Neutrophil (primary cell): ENCODE data around the gene ACP2.
"Not testable (repeated sequence)": the region's sequence is repeated elsewhere in the genome, so short reads cannot be mapped to it uniquely, and the experiment has no call there.

Experiments
- H3K27ac ChIP-seq: fragments of 200-600 bp; sonication (generic); 2 replicates; pipeline ENCODE4 v1.5.1; 2016; ENCODE audit warnings: mild to moderate bottlenecking, moderate library complexity
- H3K27me3 ChIP-seq: fragments of 200-600 bp; sonication (generic); 2 replicates; pipeline ENCODE4 v1.6.0; 2016; ENCODE audit warnings: mild to moderate bottlenecking
- H3K36me3 ChIP-seq: fragments of 200-600 bp; sonication (generic); 2 replicates; pipeline ENCODE4 v1.5.1; 2017
- H3K4me1 ChIP-seq, 2 experiments: fragments of 200-600 bp in 1 of 2; sonication (generic) in 1 of 2; 1 replicate in 1 of 2; 2 replicates in 1 of 2; pipeline versions ENCODE4 v1.5.1 to v1.6.1; 2013 to 2016; ENCODE audit warnings: low read depth in 1 of 2, low read length in 1 of 2, mild to moderate bottlenecking in 1 of 2, moderate library complexity in 1 of 2; ENCODE audit not compliant: control insufficient read depth in 1 of 2, insufficient read depth in 1 of 2
- H3K4me3 ChIP-seq, 2 experiments: fragments of 200-600 bp in 1 of 2; sonication (generic) in 1 of 2; 1 replicate in 1 of 2; 2 replicates in 1 of 2; pipeline ENCODE4 v1.5.1; 2013 to 2016; ENCODE audit warnings: low read depth in 1 of 2, low read length in 1 of 2, mild to moderate bottlenecking in 1 of 2, moderate library complexity in 1 of 2
- H3K9me3 ChIP-seq: fragments of 200-600 bp; sonication (generic); 2 replicates; pipeline ENCODE4 v1.5.1; 2016
- TF ChIP-seq, protein P1 (sequence below): fragments of 200-600 bp; sonication (generic); IDR thresholded peaks from 2 replicates; pipeline ENCODE4 v1.5.1; 2016; ENCODE audit warnings: antibody characterized with exemption

Gene ACP2

DNA sequence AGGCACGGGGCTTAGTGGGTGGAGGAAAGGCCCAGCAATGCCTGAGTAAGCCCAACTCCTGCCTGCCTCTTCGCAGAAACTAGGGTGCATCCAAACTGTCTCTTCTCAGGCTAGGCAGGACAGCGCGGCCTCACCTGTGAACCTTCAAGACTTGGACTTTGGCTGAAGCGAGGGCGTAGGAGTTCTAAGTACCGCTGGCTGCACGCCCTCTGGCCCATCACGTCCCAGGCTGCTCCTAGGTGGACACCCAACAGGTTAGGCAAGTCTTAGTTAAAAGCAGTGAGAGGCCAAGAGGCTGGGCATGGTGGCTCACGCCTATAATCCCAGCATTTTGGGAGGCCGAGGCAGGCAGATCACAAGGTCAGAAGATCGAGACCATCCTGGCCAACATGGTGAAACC is 35.7 kb downstream of the ACP2 start:
- H3K4me3 ChIP-seq, result no peak overlapping the region
- H3K4me1 ChIP-seq, result peaks cover 20 to 23% of the 10 kb centered on the region in 2 experiments
- no peaks in the 10 kb centered on the region for H3K36me3 ChIP-seq
- TF ChIP-seq, protein P1, sequence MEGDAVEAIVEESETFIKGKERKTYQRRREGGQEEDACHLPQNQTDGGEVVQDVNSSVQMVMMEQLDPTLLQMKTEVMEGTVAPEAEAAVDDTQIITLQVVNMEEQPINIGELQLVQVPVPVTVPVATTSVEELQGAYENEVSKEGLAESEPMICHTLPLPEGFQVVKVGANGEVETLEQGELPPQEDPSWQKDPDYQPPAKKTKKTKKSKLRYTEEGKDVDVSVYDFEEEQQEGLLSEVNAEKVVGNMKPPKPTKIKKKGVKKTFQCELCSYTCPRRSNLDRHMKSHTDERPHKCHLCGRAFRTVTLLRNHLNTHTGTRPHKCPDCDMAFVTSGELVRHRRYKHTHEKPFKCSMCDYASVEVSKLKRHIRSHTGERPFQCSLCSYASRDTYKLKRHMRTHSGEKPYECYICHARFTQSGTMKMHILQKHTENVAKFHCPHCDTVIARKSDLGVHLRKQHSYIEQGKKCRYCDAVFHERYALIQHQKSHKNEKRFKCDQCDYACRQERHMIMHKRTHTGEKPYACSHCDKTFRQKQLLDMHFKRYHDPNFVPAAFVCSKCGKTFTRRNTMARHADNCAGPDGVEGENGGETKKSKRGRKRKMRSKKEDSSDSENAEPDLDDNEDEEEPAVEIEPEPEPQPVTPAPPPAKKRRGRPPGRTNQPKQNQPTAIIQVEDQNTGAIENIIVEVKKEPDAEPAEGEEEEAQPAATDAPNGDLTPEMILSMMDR, result no peak
- no peaks in the 10 kb centered on the region for H3K9me3 ChIP-seq
- no peaks in the 10 kb centered on the region for H3K27me3 ChIP-seq
- no peak overlapping the region for H3K27ac ChIP-seq

GRCh38 chr11:47208628-47209027 is 40.0 kb downstream of the ACP2 start:
- peaks cover 0 to under 1% of the 10 kb centered on the region in 2 experiments for H3K4me1 ChIP-seq
- TF ChIP-seq, protein P1, result no peak
- no peak overlapping the region for H3K4me3 ChIP-seq
- no peak overlapping the region for H3K27ac ChIP-seq
- no peaks in the 10 kb centered on the region for H3K36me3 ChIP-seq
- H3K27me3 ChIP-seq, result no peaks in the 10 kb centered on the region
- H3K9me3 ChIP-seq, result no peaks in the 10 kb centered on the region

- not testable (repeated sequence) for H3K27me3 ChIP-seq, H3K4me1 ChIP-seq, H3K4me3 ChIP-seq, H3K9me3 ChIP-seq, H3K36me3 ChIP-seq, H3K27ac ChIP-seq
Observed at GRCh38 chr11:47208008-47208552, 40.5 kb downstream of the ACP2 start.

DNA sequence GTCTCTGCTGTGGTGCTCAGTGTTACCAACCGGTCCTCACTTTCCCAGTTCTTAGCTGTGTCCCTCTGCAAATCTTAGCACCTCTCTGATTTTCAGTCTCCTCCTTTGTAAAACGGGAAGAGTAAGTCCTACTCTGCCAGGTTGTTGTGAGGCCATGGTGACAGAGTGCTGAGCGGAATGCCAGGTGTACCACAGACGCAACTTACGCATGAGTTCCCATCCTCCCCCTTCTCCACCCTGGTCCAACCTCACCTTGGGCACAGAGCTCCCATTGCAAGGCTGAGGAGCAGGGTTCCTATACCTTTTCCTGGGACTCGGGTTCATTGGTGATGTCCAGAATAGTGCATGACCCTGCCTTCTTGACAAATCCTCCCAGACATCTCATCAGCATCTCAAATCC is 41.2 kb downstream of the ACP2 start:
- TF ChIP-seq, protein P1, result no peak
- H3K9me3 ChIP-seq, result no peaks in the 10 kb centered on the region
- H3K4me3 ChIP-seq, result no peak overlapping the region
- no peaks in the 10 kb centered on the region for H3K36me3 ChIP-seq
- H3K27ac ChIP-seq, result no peak overlapping the region
- H3K27me3 ChIP-seq, result peaks cover 3% of the 10 kb centered on the region
- H3K4me1 ChIP-seq, result no peaks in the 10 kb centered on the region

DNA sequence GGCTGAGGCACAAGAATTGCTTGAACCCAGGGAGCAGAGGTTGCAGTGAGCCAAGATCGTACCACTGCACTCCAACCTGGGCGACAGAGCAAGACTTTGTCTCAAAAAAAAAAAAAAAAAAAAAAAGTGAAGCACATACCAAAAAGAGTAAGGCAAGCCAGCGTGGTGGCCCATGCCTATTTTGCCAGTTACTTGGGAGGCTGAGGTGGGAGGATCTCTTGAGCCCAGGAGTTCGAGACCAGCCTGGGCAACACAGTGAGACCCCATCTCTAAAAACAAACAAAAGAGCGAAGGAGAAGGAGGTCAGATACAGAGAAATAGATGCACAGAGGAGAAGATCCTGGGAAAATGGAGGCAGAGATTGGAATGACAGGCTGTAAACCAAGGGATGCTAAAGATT is 42.0 kb downstream of the ACP2 start:
- H3K27me3 ChIP-seq, H3K4me1 ChIP-seq, H3K27ac ChIP-seq, H3K36me3 ChIP-seq, H3K4me3 ChIP-seq, H3K9me3 ChIP-seq: not testable (repeated sequence)

DNA sequence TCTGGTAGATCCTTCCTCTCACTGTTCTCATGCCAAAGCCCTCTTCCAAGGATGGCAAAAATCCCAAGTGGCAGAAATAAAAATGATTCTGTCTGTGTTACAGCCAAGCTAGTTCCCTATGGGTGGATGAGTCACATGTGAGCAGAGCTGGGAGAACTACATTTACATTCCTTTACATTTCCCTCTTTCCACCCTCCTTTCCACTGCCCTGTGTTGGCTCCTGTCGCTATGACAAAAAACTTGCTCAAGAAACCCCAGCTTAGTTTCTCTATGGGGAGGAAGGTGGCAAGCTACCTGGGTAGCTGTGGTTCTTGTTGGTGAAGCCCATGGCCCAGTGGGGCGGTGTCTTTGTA is 44.0 kb downstream of the ACP2 start:
- H3K9me3 ChIP-seq, result no peaks in the 10 kb centered on the region
- TF ChIP-seq, protein P1, result no peak
- H3K27ac ChIP-seq, result no peak overlapping the region
- H3K27me3 ChIP-seq, result peaks cover 3% of the 10 kb centered on the region
- H3K4me3 ChIP-seq, result no peak overlapping the region
- no peaks in the 10 kb centered on the region for H3K36me3 ChIP-seq
- no peaks in the 10 kb centered on the region for H3K4me1 ChIP-seq

DNA sequence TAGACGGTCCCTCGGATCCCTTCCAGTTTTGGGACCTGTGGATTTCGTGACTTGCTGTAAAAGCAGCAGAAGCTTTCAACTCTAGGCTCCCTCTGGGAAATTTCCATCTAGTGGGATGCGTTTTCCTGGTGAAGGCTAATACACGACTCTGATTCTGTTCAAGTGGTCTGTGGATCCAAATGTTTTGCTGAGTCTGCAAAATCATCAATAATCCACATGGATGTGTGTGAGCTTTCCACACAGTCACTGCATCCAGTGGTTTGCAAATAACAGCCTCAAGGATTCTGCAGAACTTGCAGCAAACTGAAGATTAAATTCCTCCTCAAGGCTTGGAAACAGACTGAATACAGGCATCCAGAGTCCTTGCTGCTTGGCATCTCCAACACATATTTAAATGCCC is 46.0 kb downstream of the ACP2 start:
- no peaks in the 10 kb centered on the region for H3K4me1 ChIP-seq
- H3K4me3 ChIP-seq, result no peak overlapping the region
- peaks cover 3% of the 10 kb centered on the region for H3K27me3 ChIP-seq
- TF ChIP-seq, protein P1, result no peak
- H3K36me3 ChIP-seq, result no peaks in the 10 kb centered on the region
- no peak overlapping the region for H3K27ac ChIP-seq
- no peaks in the 10 kb centered on the region for H3K9me3 ChIP-seq
